ENCODE measurements around the gene KISS1R.

DNA sequence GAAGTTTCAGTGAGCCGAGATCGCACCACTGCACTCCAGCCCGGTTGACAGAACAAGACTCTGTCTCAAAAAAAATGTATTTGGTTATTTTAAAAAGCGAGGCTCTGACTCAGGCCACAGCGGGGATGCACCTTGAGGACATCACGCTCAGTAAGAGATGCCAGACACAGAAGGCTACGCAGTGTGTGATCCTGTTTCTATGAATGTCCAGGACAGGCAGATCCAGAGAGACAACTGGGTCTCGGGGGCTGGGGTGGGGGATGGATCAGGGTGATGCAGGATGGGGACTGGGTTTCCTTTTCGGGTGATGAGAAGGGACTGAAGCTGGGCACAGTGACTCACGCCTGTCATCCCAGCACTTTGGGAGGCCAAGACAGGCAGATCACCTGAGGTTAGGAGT lies 29.5 kb upstream of the KISS1R start:
- TF ChIP-seq JUNB (IDR thresholded peaks at IDR 0.05) (no peak), CTCF (IDR thresholded peaks at IDR 0.05) (no peak), BHLHE40 (IDR thresholded peaks at IDR 0.05; ENCODE audit: low read depth, low read length) (no peak), PHF8 (IDR thresholded peaks at IDR 0.05; ENCODE audit: borderline replicate concordance, low read depth) (no peak), POLR2A (IDR thresholded peaks at IDR 0.05; ENCODE audit: low read length) (no peak), TP53 (CRISPR knock-in tag; IDR thresholded peaks at IDR 0.05) (no peak), RARB (CRISPR knock-in tag; IDR thresholded peaks at IDR 0.05) (no peak), RAD21 (conservative IDR thresholded peaks at IDR 0.05 in 1 of 2, IDR thresholded peaks at IDR 0.05 in 1 of 2) (no peak), MYC (IDR thresholded peaks at IDR 0.05; ENCODE audit: borderline replicate concordance, low read length) (no peak), GATA3 (IDR thresholded peaks at IDR 0.05; ENCODE audit: borderline replicate concordance) (no peak), EP300 (IDR thresholded peaks at IDR 0.05) (no peak), CHD2 (IDR thresholded peaks at IDR 0.05; ENCODE audit: low read length, partially characterized antibody) (no peak)
- TF ChIP-seq, protein P1, sequence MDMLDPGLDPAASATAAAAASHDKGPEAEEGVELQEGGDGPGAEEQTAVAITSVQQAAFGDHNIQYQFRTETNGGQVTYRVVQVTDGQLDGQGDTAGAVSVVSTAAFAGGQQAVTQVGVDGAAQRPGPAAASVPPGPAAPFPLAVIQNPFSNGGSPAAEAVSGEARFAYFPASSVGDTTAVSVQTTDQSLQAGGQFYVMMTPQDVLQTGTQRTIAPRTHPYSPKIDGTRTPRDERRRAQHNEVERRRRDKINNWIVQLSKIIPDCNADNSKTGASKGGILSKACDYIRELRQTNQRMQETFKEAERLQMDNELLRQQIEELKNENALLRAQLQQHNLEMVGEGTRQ (IDR thresholded peaks at IDR 0.05) = no peak
